SH-SY5Y (cell line): ENCODE results near the gene PERCC1.

Experiments used
- GATA2 ChIP-seq: IDR thresholded peaks from 2 replicates; pipeline ENCODE4 v1.6.1; 2011; ENCODE audit warnings: mild to moderate bottlenecking, low read depth, low read length
- GATA3 ChIP-seq: IDR thresholded peaks from 2 replicates; pipeline ENCODE4 v1.6.1; 2011; ENCODE audit warnings: low read depth, mild to moderate bottlenecking, low read length, moderate library complexity

Gene PERCC1

GRCh38 chr16:1445518-1446203, 14.8 kb downstream of the PERCC1 start:
- TF ChIP-seq GATA3: no peak
- no peak for TF ChIP-seq GATA2

DNA sequence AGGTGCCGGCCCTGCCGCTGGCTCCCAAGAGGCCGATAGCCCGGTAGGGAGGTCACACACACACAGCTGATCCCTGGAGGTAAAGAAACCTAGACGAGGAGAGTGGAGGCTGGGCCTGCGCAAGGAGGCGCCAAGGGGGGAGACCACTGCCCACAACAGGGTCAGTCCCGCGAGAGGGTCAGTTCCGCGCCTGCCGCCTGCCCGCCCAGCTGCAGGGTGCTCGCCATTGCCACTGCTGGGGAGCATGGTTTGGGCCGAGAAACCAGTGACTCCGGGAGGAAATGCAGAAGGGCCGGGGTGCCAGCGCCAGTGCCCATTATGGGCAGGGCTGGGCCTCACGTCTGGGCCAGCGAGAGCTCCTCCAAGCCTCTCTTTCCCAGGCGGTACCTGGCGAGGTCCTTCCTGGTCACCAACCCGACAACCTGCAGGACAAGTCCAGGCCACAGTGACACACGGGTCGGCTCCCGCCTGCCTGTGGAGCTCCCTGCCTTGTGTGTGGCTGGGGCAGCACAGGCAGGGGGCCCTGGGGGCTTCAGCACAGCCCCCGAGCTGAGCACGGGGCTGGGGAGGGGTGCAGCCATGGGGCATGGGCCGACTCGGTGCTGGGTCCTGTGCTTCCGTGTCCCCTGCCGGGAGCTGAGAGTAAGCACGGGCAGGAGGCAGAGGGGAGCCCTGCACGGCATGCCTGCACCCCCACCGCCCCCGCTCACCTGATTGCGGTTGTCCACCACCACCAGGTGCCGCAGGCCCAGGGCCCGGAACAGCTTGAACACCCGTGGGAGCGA, 15.6 kb downstream of the PERCC1 start:
- no peak for TF ChIP-seq GATA2
- TF ChIP-seq GATA3: no peak

- no peak for TF ChIP-seq GATA2
- no peak for TF ChIP-seq GATA3
Observed at GRCh38 chr16:1447965-1448364, 17.1 kb downstream of the PERCC1 start.

GRCh38 chr16:1448536-1449116, 17.7 kb downstream of the PERCC1 start:
- TF ChIP-seq GATA3 (no peak), GATA2 (no peak)

DNA sequence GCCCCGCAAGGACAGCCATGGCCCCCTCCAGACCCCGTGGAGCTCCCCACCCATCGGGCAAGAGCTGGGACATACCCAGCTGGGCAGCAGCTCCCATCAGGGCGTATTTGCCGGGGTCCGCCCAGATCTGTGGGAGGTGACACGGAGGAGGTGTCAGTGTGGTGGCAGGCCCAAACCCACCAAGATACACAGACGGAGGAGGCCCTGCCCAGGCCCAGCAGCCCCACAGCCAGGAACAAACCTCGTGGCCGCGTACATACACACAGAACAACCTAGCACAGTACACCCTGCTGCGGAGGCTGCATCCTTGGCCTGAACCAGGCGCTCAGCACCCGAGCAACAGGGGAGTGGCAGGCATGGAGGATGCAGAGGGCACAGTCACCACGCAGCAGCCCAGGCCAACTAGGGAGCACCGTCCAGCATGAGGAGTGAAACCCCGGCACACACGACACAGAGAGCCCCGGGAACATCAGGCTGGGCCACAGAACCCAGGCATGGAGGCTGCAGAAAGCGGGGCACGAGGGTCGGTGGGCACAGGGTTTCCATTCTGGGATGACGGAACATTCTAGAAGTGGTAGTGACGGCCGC, 18.4 kb downstream of the PERCC1 start:
- TF ChIP-seq GATA3: no peak
- no peak for TF ChIP-seq GATA2

DNA sequence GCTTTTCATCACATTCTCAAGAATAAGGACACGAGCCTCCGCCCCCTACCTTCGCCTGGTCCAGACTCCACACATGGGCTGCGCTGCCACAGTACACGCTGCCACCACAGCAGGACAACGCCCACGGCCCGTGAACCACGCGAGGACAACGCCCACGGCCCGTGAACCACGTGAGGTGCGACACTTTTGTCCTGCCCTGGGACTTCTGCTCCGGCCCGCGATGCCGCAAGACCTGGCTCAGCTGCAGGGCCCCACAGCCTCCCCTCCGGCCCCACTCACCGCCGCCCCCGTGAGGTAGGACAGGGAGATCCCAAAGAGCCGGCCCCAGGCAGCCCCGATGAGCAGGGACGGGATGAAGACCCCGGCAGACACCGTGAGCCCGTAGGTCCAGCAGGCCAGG, 19.3 kb downstream of the PERCC1 start:
- TF ChIP-seq GATA2 (no peak), GATA3 (no peak)

DNA sequence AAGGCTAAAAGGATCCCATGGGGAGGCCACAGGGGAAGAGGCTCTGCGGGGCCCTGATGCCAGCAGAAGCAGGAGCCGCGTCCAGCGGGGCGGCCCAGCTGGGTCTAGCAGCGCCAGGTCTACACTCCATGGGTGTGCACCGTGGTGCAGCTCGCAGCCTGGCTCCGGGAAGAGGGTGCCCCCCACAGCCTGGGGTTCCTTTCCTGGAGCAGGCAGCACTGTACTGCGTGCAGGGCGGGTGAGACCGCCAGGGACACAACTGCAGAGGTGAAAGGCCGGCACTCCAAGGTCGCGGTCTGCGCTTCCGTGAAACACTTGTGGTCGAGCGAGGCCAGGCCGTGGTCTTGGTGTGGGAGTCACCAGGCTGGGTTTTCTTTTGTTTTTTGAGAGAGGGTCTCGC, 20.0 kb downstream of the PERCC1 start:
- TF ChIP-seq GATA3 (no peak), GATA2 (no peak)

DNA sequence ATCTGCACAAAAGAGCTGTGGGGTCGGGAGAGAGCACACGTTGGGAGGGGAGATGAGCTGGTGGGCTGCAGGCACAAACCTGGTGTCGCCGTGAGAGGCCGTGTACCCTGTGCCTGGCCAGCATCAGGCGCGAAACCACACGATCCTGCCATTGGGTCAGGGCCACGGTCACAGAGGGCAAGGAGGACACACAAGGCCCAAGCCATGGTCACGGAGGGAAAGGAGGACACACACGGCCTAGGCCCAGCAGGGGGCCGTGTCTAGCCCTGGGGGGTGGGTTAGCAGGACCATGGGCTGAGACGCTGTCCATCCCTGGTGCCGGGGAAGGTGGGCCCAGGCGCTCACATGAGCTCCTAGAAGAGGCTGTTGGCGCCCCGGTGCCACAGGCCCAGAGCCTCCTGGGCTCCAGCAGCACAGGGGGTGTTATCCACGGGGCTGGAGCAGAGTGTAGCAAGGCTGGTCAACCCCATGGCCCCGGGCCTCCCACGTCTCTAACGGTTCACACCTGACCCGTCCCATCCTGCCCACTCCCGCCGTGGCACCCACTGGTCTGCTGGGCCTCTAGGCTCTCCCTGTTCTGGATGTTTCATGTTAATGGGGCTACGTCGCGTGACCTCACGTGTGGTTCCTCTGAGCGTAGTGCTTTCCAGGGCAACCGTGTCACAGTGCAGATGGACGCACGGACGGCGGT, 21.0 kb downstream of the PERCC1 start:
- no peak for TF ChIP-seq GATA2

DNA sequence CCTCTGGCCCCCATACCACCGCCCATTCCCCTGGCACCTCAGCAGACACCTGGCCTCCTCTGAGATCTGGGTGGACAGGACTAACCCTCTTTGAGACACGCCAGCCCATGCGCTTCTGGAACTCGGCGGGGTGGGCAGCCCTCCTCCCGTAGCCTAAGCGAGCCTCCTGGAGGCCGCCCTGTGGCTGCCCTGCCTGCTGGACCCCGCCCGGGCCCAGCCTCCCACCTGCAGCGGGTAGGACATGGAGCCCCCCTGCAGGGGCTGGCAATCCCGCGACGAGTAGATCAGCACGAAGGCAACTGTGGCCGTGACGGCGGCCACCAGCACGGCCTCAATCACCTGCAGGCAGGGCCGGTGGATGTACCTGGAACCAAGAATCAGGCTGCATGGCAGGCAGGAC, 21.7 kb downstream of the PERCC1 start:
- TF ChIP-seq GATA3: no peak
- no peak for TF ChIP-seq GATA2

GRCh38 chr16:1453316-1453715, 22.4 kb downstream of the PERCC1 start:
- TF ChIP-seq GATA2: no peak
- TF ChIP-seq GATA3: no peak

- TF ChIP-seq GATA2 (no peak), GATA3 (no peak)
Observed at GRCh38 chr16:1454561-1454960, 23.7 kb downstream of the PERCC1 start.

- TF ChIP-seq GATA2: no peak
- no peak for TF ChIP-seq GATA3
Observed at GRCh38 chr16:1455190-1456171, 24.6 kb downstream of the PERCC1 start.

DNA sequence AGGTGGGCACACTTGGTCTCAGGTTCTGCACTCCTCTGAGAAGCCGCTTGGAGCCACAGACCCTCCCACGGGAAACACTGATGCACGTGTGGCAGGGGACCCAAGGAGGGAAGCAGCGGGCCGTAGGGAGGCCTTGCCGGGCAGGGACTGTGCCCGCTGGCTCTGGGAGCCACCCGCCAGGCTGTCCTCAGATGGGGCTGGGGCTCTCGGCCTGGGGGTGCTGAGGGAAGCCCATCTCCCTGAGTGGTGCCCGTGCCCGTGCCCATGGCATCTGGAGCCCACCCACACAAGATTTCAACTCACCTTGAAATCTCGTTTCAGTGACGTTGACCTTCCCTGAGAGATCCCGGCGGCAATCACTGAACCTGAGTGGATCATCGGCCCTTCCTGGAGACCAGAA, 26.1 kb downstream of the PERCC1 start:
- TF ChIP-seq GATA2 (no peak), GATA3 (no peak)
